Measurements from ENCODE around the gene NTRK2.

Gene NTRK2

GRCh38 chr9:84849049-84849448 lies 179.5 kb downstream of the NTRK2 start:
- no peak for ATAC-seq
- TF ChIP-seq ZNF70 (CRISPR knock-in tag; IDR thresholded peaks at IDR 0.05): no peak
- no peak for TF ChIP-seq POU6F1 (CRISPR knock-in tag; IDR thresholded peaks at IDR 0.05; ENCODE audit: borderline replicate concordance, low read depth)
- TF ChIP-seq SNAI2 (CRISPR knock-in tag; IDR thresholded peaks at IDR 0.05): no peak
- no peak for TF ChIP-seq CSDC2 (CRISPR knock-in tag; IDR thresholded peaks at IDR 0.05)
- TF ChIP-seq ZFP30 (CRISPR knock-in tag; IDR thresholded peaks at IDR 0.05): no peak

- TF ChIP-seq POU6F1 (CRISPR knock-in tag; IDR thresholded peaks at IDR 0.05; ENCODE audit: borderline replicate concordance, low read depth): no peak
- TF ChIP-seq ZFP3 (CRISPR knock-in tag; IDR thresholded peaks at IDR 0.05): no peak
- no peak for TF ChIP-seq ZNF8 (CRISPR knock-in tag; IDR thresholded peaks at IDR 0.05)
- no peak for TF ChIP-seq ARNTL (CRISPR knock-in tag; IDR thresholded peaks at IDR 0.05; ENCODE audit: borderline replicate concordance, low read depth)
- TF ChIP-seq RARB (CRISPR knock-in tag; IDR thresholded peaks at IDR 0.05): no peak
- ATAC-seq: no peak
Measured at GRCh38 chr9:84850830-84851392, 181.4 kb downstream of the NTRK2 start.

- TF ChIP-seq ISL1 (CRISPR knock-in tag; IDR thresholded peaks at IDR 0.05) (peak; percentile 24), CSRNP3 (CRISPR knock-in tag; IDR thresholded peaks at IDR 0.05) (no peak), CSDC2 (CRISPR knock-in tag; IDR thresholded peaks at IDR 0.05) (no peak), SNAI2 (CRISPR knock-in tag; IDR thresholded peaks at IDR 0.05) (no peak), GLIS3 (CRISPR knock-in tag; IDR thresholded peaks at IDR 0.05) (no peak), ZC3H10 (CRISPR knock-in tag; IDR thresholded peaks at IDR 0.05) (no peak)
- peak; percentile 74 for ATAC-seq
Measured at GRCh38 chr9:84851935-84852585, 182.5 kb downstream of the NTRK2 start.

- ATAC-seq: no peak
Measured at GRCh38 chr9:84852617-84853301, 183.2 kb downstream of the NTRK2 start.

More at GRCh38 chr9:84852617-84853301, 183.2 kb downstream of the NTRK2 start:
- TF ChIP-seq ARNTL (CRISPR knock-in tag; IDR thresholded peaks at IDR 0.05; ENCODE audit: borderline replicate concordance, low read depth) (no peak), PPARA (CRISPR knock-in tag; IDR thresholded peaks at IDR 0.05; ENCODE audit: borderline replicate concordance) (no peak), PATZ1 (CRISPR knock-in tag; IDR thresholded peaks at IDR 0.05; ENCODE audit: borderline replicate concordance) (no peak), TSHZ2 (CRISPR knock-in tag; IDR thresholded peaks at IDR 0.05) (no peak), ISL1 (CRISPR knock-in tag; IDR thresholded peaks at IDR 0.05) (no peak), GLIS3 (CRISPR knock-in tag; IDR thresholded peaks at IDR 0.05) (no peak), TCF4 (CRISPR knock-in tag; IDR thresholded peaks at IDR 0.05; ENCODE audit: borderline replicate concordance) (no peak), TOX (CRISPR knock-in tag; IDR thresholded peaks at IDR 0.05; ENCODE audit: borderline replicate concordance) (no peak), ZNF70 (CRISPR knock-in tag; IDR thresholded peaks at IDR 0.05) (no peak), BACH2 (CRISPR knock-in tag; IDR thresholded peaks at IDR 0.05; ENCODE audit: borderline replicate concordance) (no peak), ESRRG (CRISPR knock-in tag; IDR thresholded peaks at IDR 0.05) (no peak), CSRNP3 (CRISPR knock-in tag; IDR thresholded peaks at IDR 0.05) (no peak), OSR1 (CRISPR knock-in tag; IDR thresholded peaks at IDR 0.05) (no peak), CREB5 (CRISPR knock-in tag; IDR thresholded peaks at IDR 0.05; ENCODE audit: low read depth) (no peak), ZFP3 (CRISPR knock-in tag; IDR thresholded peaks at IDR 0.05) (no peak), RARB (CRISPR knock-in tag; IDR thresholded peaks at IDR 0.05) (no peak)
